ENCODE results near the gene INPP5D. TPM values are rescaled to one million over a fixed set of nuclear protein-coding genes. Genes with fewer than 3 reads are reported as not detected.

The INPP5D gene
- total RNA-seq, 4 donors from 2014 or later, result 7.8 to 40.4 (median 26.1) TPM

GRCh38 chr2:233140077-233140585 is 80.0 kb downstream of the INPP5D start:
- TF ChIP-seq POLR2AphosphoS5 (IDR thresholded peaks at IDR 0.05), result no peak
- TF ChIP-seq CTCF (IDR thresholded peaks at IDR 0.05), result no peak
- TF ChIP-seq POLR2A (IDR thresholded peaks at IDR 0.05), result no peak
- no peak for TF ChIP-seq EP300 (IDR thresholded peaks at IDR 0.05; ENCODE audit: low read depth)
- 66 to 82% methylated on average over 4 to 5 of the region's 5 CpGs for WGBS, 2 donors (ENCODE audit: low coverage in 1 of 2)
- Histone ChIP-seq H3K9me3 (peaks cover 0 to 5% of the 10 kb centered on the region in 2 donors), H3K4me3 (no peak overlapping the region), H3K27ac (no peak overlapping the region), H3K4me1 (no peaks in the 10 kb centered on the region), H3K27me3 (no peaks in the 10 kb centered on the region), H3K36me3 (peaks cover 0 to 3% (median 0%) of the 10 kb centered on the region in 4 donors)
- in situ Hi-C loops (cut with MboI; ENCODE audit: low pct_ligation_motif_present in 1 of 4, low pct_unique_long_range_greater_than_20kb in 1 of 4, low sequenced_read_pairs in 3 of 4), result no loop called here
- DNase-seq, result no peak
- intact Hi-C loops (cut with DNase I; ENCODE audit: low total_unique reads), result no loop called here

GRCh38 chr2:233140978-233141377 is 80.8 kb downstream of the INPP5D start:
- H3K9me3 ChIP-seq, result peaks cover 0 to under 1% of the 10 kb centered on the region in 2 donors
- intact Hi-C loops (cut with DNase I; ENCODE audit: low total_unique reads), result no loop called here
- WGBS, 2 donors (ENCODE audit: low coverage in 1 of 2), result 74 to 87% methylated on average over 7 of the region's 7 CpGs
- in situ Hi-C loops (cut with MboI; ENCODE audit: low pct_ligation_motif_present in 1 of 4, low pct_unique_long_range_greater_than_20kb in 1 of 4, low sequenced_read_pairs in 3 of 4), result no loop called here
- H3K36me3 ChIP-seq, result peaks cover 0 to under 1% (median 0%) of the 10 kb centered on the region in 4 donors
- no peak overlapping the region for H3K27ac ChIP-seq
- no peak for DNase-seq
- no peak overlapping the region for H3K4me3 ChIP-seq
- H3K4me1 ChIP-seq, result no peaks in the 10 kb centered on the region
- H3K27me3 ChIP-seq, result no peaks in the 10 kb centered on the region
- no peak for TF ChIP-seq POLR2AphosphoS5 (IDR thresholded peaks at IDR 0.05)
- TF ChIP-seq EP300 (IDR thresholded peaks at IDR 0.05; ENCODE audit: low read depth), result no peak
- no peak for TF ChIP-seq CTCF (IDR thresholded peaks at IDR 0.05)

GRCh38 chr2:233141901-233142300 is 81.8 kb downstream of the INPP5D start:
- Histone ChIP-seq H3K27ac (no peak overlapping the region), H3K36me3 (no peaks in the 10 kb centered on the region), H3K27me3 (no peaks in the 10 kb centered on the region), H3K4me1 (no peaks in the 10 kb centered on the region), H3K4me3 (no peak overlapping the region), H3K9me3 (no peaks in the 10 kb centered on the region)
- WGBS, 2 donors (ENCODE audit: low coverage in 1 of 2), result 42 to 46% methylated on average over 4 of the region's 4 CpGs
- in situ Hi-C loops (cut with MboI; ENCODE audit: low pct_ligation_motif_present in 1 of 4, low pct_unique_long_range_greater_than_20kb in 1 of 4, low sequenced_read_pairs in 3 of 4) (no loop called here), intact Hi-C loops (cut with DNase I; ENCODE audit: low total_unique reads) (no loop called here)
- TF ChIP-seq EP300 (IDR thresholded peaks at IDR 0.05; ENCODE audit: low read depth) (no peak), CTCF (IDR thresholded peaks at IDR 0.05) (no peak), POLR2A (IDR thresholded peaks at IDR 0.05) (no peak), POLR2AphosphoS5 (IDR thresholded peaks at IDR 0.05) (no peak)
- no peak for DNase-seq

GRCh38 chr2:233142355-233142897 is 82.3 kb downstream of the INPP5D start:
- in situ Hi-C loops (cut with MboI; ENCODE audit: low pct_ligation_motif_present in 1 of 4, low pct_unique_long_range_greater_than_20kb in 1 of 4, low sequenced_read_pairs in 3 of 4) (no loop called here), intact Hi-C loops (cut with DNase I; ENCODE audit: low total_unique reads) (no loop called here)
- 56 to 77% methylated on average over 3 to 6 of the region's 6 CpGs for WGBS, 2 donors (ENCODE audit: low coverage in 1 of 2)

More at GRCh38 chr2:233142355-233142897, 82.3 kb downstream of the INPP5D start:
- no peak for DNase-seq
- Histone ChIP-seq H3K27me3 (no peaks in the 10 kb centered on the region), H3K9me3 (no peaks in the 10 kb centered on the region), H3K36me3 (no peaks in the 10 kb centered on the region), H3K4me1 (no peaks in the 10 kb centered on the region), H3K4me3 (no peak overlapping the region), H3K27ac (no peak overlapping the region)
- no peak for TF ChIP-seq POLR2A (IDR thresholded peaks at IDR 0.05)
- no peak for TF ChIP-seq CTCF (IDR thresholded peaks at IDR 0.05)
- TF ChIP-seq EP300 (IDR thresholded peaks at IDR 0.05; ENCODE audit: low read depth), result no peak
- no peak for TF ChIP-seq POLR2AphosphoS5 (IDR thresholded peaks at IDR 0.05)

Data from transverse colon (tissue), 4 donors.